Sigmoid colon (tissue), 4 donors: Measurements from ENCODE around the gene CDH1.

Experiments
- CTCF ChIP-seq, 4 experiments: fragments of 450-650 bp in 3 of 4; fragments of 200-600 bp in 1 of 4; IDR thresholded peaks; one replicate each; pipeline ENCODE4 v1.5.1; 2016 to 2019; ENCODE audit warnings: antibody characterized with exemption in 4 of 4, mild to moderate bottlenecking in 3 of 4, moderate library complexity in 2 of 4
- POLR2AphosphoS5 ChIP-seq, 4 donors: sonication (generic); formaldehyde crosslinking; IDR thresholded peaks; one replicate each; pipeline ENCODE4 v1.6.1; 2017; ENCODE audit warnings: antibody characterized with exemption in 4 of 4

GRCh38 chr16:68737730-68738629, 888 bp downstream of the CDH1 start:
- TF ChIP-seq CTCF (IDR thresholded peaks at IDR 0.05) (no peak), POLR2AphosphoS5 (IDR thresholded peaks at IDR 0.05) (no peak)
